ENCODE measurements around the gene NDUFA9.
A peak's percentile ranks its signal among the peaks of the same experiment; 100 is the strongest.

NDUFA9 gene
- total RNA-seq: 10.8 to 26.5 (median 15.6) reads per million in 3 experiments

- DNase-seq: peak; percentile 83
Observed at GRCh38 chr12:4648501-4649357, at the start of gene NDUFA9, which contains the start of gene AKAP3. Gene NDUFA9, plus strand, starts transcription at chr12:4649114. Its CDS starts 13 bp downstream, at chr12:4649127. Gene AKAP3, minus strand, starts transcription at chr12:4649051. Its CDS starts 10,855 bp downstream, at chr12:4638196.

GRCh38 chr12:4603421-4603820 lies 45.5 kb upstream of the NDUFA9 start:
- DNase-seq: no peak

GRCh38 chr12:4603946-4604345 lies 45.0 kb upstream of the NDUFA9 start:
- no peak for DNase-seq

GRCh38 chr12:4604684-4605193 lies 44.2 kb upstream of the NDUFA9 start:
- DNase-seq: peak; percentile 72

GRCh38 chr12:4607056-4607455 lies 41.9 kb upstream of the NDUFA9 start:
- no peak for DNase-seq

- no peak for DNase-seq
Observed at GRCh38 chr12:4609071-4609470, 39.8 kb upstream of the NDUFA9 start.

- DNase-seq: no peak
Observed at GRCh38 chr12:4610481-4610880, 38.4 kb upstream of the NDUFA9 start.

GRCh38 chr12:4615667-4616066 lies 33.2 kb upstream of the NDUFA9 start:
- DNase-seq: no peak

GRCh38 chr12:4621511-4621910 lies 27.4 kb upstream of the NDUFA9 start:
- DNase-seq: no peak

GRCh38 chr12:4626543-4626942 lies 22.4 kb upstream of the NDUFA9 start:
- no peak for DNase-seq

GRCh38 chr12:4628406-4628805 lies 20.5 kb upstream of the NDUFA9 start:
- DNase-seq: no peak

GRCh38 chr12:4630262-4630661 lies 18.7 kb upstream of the NDUFA9 start:
- DNase-seq: no peak

- DNase-seq: no peak
Observed at GRCh38 chr12:4643747-4644146, 5.2 kb upstream of the NDUFA9 start.

- no peak for DNase-seq
Observed at GRCh38 chr12:4645023-4645422, 3.9 kb upstream of the NDUFA9 start.

- no peak for DNase-seq
Observed at GRCh38 chr12:4648104-4648500, 812 bp upstream of the NDUFA9 start.

- no peak for DNase-seq
Observed at GRCh38 chr12:4649358-4649661, 396 bp downstream of the NDUFA9 start.

GRCh38 chr12:4653257-4653656 lies 4.3 kb downstream of the NDUFA9 start:
- no peak for DNase-seq

GRCh38 chr12:4653691-4654090 lies 4.8 kb downstream of the NDUFA9 start:
- no peak for DNase-seq

GRCh38 chr12:4663971-4664505 lies 15.1 kb downstream of the NDUFA9 start:
- DNase-seq: no peak

GRCh38 chr12:4665236-4665635 lies 16.3 kb downstream of the NDUFA9 start:
- DNase-seq: no peak

GRCh38 chr12:4679711-4680110 lies 30.8 kb downstream of the NDUFA9 start:
- DNase-seq: no peak

GRCh38 chr12:4681732-4682131 lies 32.8 kb downstream of the NDUFA9 start:
- DNase-seq: no peak

- DNase-seq: no peak
Observed at GRCh38 chr12:4685317-4685716, 36.4 kb downstream of the NDUFA9 start.

- no peak for DNase-seq
Observed at GRCh38 chr12:4690760-4691159, 41.8 kb downstream of the NDUFA9 start.

Data from central memory CD4-positive, alpha-beta T cell (primary cell).